Glutamatergic neuron (in vitro differentiated cells): ENCODE data around the gene PGLYRP4. TPM values are rescaled to one million over a fixed set of nuclear protein-coding genes. Genes with fewer than 3 reads are reported as not detected.

Source experiments
- DNase-seq: peaks from one replicate; pipeline ENCODE4 v3.0.0; 2022
- H3K27ac Mint-ChIP-seq: one replicate; pipeline ENCODE4 v1.8.0; 2020; ENCODE audit warnings: mild to moderate bottlenecking, mixed read lengths, inconsistent platforms; ENCODE audit not compliant: unreplicated experiment
- H3K27me3 Mint-ChIP-seq: one replicate; pipeline ENCODE4 v1.8.0; 2020; ENCODE audit warnings: mild to moderate bottlenecking, moderate library complexity, mixed read lengths, inconsistent platforms; ENCODE audit not compliant: unreplicated experiment
- H3K36me3 Mint-ChIP-seq: one replicate; pipeline ENCODE4 v1.8.0; 2020; ENCODE audit warnings: mild to moderate bottlenecking, mixed read lengths, inconsistent platforms; ENCODE audit not compliant: unreplicated experiment
- H3K4me1 Mint-ChIP-seq: one replicate; pipeline ENCODE4 v1.8.0; 2020; ENCODE audit warnings: mild to moderate bottlenecking, low read depth, mixed read lengths, inconsistent platforms; ENCODE audit not compliant: unreplicated experiment
- H3K4me3 Mint-ChIP-seq: one replicate; pipeline ENCODE4 v1.8.0; 2020; ENCODE audit warnings: mild to moderate bottlenecking, mixed read lengths, inconsistent platforms; ENCODE audit not compliant: unreplicated experiment
- H3K9me3 Mint-ChIP-seq: one replicate; pipeline ENCODE4 v1.8.0; 2020; ENCODE audit warnings: mild to moderate bottlenecking, moderate library complexity, mixed read lengths, inconsistent platforms; ENCODE audit not compliant: unreplicated experiment
- total RNA-seq: library from RNA; stranded (reverse); fragmentation: NEBNext Ultra II Directional; extraction: Animal tissue kit (Norgen Biotek cat#: 25700); gene quantifications from one replicate; pipeline ENCODE4 v1.2.1, GENCODE V29; 2021; ENCODE audit not compliant: unreplicated experiment
- TF ChIP-seq, protein P1 (sequence below): fragments of 200-600 bp; sonication (generic); IDR thresholded peaks from one replicate; pipeline ENCODE4 v1.5.0; 2021; ENCODE audit not compliant: partially characterized antibody, unreplicated experiment

Gene PGLYRP4
- total RNA-seq, 1 donor from 2014 or later = not detected

DNA sequence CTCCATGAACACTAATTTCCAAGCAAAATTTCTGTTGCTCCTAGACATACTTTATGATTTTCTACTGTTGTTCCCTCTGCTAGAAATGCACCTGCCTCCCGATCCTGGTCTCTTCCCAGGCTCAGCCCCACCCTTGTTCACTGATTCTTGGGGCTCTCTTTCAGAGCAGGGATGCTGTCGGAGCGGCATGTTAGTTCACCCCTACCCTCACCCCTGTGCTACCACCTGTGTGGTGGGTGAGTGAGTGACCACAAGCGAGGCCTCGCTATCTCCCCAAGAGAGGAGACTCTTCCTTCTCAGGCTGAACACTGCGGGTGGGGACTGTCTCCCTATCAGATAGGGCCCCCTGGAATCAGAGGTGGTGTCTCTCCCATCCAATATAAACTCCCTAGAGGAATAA is 47.1 kb upstream of the PGLYRP4 start:
- Mint-ChIP-seq H3K4me3 (no peak overlapping the region), H3K36me3 (no peaks in the 10 kb centered on the region), H3K4me1 (peaks cover 2% of the 10 kb centered on the region), H3K9me3 (no peaks in the 10 kb centered on the region), H3K27me3 (peaks cover 16% of the 10 kb centered on the region), H3K27ac (no peak overlapping the region)
- DNase-seq = no peak
- TF ChIP-seq, protein P1, sequence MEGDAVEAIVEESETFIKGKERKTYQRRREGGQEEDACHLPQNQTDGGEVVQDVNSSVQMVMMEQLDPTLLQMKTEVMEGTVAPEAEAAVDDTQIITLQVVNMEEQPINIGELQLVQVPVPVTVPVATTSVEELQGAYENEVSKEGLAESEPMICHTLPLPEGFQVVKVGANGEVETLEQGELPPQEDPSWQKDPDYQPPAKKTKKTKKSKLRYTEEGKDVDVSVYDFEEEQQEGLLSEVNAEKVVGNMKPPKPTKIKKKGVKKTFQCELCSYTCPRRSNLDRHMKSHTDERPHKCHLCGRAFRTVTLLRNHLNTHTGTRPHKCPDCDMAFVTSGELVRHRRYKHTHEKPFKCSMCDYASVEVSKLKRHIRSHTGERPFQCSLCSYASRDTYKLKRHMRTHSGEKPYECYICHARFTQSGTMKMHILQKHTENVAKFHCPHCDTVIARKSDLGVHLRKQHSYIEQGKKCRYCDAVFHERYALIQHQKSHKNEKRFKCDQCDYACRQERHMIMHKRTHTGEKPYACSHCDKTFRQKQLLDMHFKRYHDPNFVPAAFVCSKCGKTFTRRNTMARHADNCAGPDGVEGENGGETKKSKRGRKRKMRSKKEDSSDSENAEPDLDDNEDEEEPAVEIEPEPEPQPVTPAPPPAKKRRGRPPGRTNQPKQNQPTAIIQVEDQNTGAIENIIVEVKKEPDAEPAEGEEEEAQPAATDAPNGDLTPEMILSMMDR = no peak

DNA sequence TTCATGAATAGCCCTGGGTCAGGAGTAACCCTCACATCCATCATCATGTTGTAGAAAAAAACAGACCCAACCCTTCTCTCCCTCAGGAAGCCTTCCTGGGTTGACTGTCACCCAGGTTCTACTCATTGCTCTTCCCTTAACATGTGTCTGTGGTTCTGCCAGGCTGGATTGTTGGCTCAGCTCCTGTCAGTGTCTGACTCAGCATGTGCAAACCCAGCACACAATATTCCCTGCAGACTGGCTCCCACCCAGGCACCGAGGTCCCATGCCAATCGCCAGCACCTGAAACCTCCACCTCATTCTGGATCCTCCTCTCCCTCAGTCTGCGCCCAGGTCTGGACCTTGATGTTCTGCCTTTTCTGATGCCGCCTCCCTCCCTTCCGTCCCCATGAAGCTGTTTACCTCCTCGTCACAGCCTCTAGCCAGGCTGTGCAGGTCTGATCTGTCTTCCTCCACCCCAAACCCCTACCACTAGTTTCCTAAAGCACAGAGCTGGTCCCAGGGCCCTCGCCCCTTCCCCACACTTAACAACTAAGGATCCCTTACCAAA is 46.6 kb upstream of the PGLYRP4 start:
- DNase-seq = no peak
- H3K36me3 Mint-ChIP-seq = no peaks in the 10 kb centered on the region
- no peaks in the 10 kb centered on the region for H3K9me3 Mint-ChIP-seq
- TF ChIP-seq, protein P1 = no peak
- H3K4me1 Mint-ChIP-seq = peaks cover 2% of the 10 kb centered on the region
- H3K27ac Mint-ChIP-seq = no peak overlapping the region
- peaks cover 16% of the 10 kb centered on the region for H3K27me3 Mint-ChIP-seq
- H3K4me3 Mint-ChIP-seq = no peak overlapping the region

DNA sequence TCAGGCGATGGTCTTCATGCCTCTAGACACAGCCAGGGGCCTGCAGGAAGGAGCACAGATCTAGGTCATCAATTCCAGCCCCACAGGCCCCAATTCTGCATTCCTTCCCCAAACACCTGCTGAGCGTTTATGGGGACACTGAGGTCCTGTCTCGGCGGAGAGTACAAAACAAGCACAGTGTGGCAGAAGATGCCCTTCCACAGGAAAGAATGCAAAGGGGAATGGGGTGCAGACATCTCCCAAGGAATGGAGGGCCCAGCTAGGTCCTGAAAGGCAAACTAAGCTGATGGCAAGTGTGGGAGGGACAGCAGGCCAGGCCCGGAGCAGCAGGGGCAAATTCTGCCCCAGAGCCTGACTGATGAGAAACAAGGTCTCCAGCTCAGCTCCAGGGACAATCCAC is 45.8 kb upstream of the PGLYRP4 start:
- peaks cover 2% of the 10 kb centered on the region for H3K4me1 Mint-ChIP-seq
- TF ChIP-seq, protein P1 = no peak
- no peak for DNase-seq
- no peak overlapping the region for H3K4me3 Mint-ChIP-seq
- H3K27ac Mint-ChIP-seq = no peak overlapping the region
- no peaks in the 10 kb centered on the region for H3K9me3 Mint-ChIP-seq
- H3K36me3 Mint-ChIP-seq = no peaks in the 10 kb centered on the region
- H3K27me3 Mint-ChIP-seq = peaks cover 18% of the 10 kb centered on the region

DNA sequence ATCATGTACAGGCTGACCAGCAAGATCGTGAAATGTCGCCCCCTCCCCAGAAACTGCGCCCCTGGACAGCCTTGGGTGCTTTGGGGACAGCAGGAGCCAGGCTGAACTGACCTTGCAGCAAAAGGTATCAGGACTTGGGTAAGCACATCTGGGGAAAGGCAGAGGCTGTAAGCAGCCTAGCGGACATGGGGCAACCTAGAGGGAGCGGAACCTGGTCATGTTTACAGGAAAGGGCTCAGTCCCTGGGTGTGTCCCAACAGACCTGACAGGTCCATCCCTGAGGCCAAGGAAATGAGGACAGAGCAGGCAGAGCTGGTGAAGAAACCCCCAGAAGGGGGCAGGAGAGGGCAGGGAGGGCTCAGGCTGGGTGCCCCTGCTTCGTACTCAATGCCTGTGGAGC is 45.3 kb upstream of the PGLYRP4 start:
- Mint-ChIP-seq H3K4me3 (no peak overlapping the region), H3K4me1 (peaks cover 2% of the 10 kb centered on the region), H3K36me3 (no peaks in the 10 kb centered on the region), H3K9me3 (no peaks in the 10 kb centered on the region), H3K27me3 (peaks cover 18% of the 10 kb centered on the region), H3K27ac (no peak overlapping the region)
- no peak for DNase-seq
- TF ChIP-seq, protein P1 = no peak

DNA sequence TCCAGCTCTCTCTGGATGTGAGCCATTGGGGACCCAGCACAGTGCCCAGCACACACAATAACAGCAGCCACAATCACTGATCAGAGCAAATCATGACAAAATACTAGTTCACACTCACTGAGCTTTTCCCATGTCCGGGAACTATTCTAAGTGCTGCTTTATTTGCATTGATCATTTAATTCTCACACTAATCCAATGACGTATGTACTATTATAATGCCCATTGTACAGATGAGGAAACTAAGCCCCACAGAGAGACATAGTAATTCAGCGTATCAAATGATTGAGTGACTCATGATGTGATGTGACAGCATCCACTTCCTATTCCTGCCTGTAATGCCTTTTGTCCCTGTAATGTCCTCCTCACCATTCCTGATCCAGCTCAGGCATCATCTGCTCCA is 44.2 kb upstream of the PGLYRP4 start:
- H3K4me1 Mint-ChIP-seq = peaks cover 2% of the 10 kb centered on the region
- no peaks in the 10 kb centered on the region for H3K9me3 Mint-ChIP-seq
- H3K27ac Mint-ChIP-seq = no peak overlapping the region
- no peak for DNase-seq
- TF ChIP-seq, protein P1 = no peak
- peaks cover 17% of the 10 kb centered on the region for H3K27me3 Mint-ChIP-seq
- H3K4me3 Mint-ChIP-seq = no peak overlapping the region
- H3K36me3 Mint-ChIP-seq = no peaks in the 10 kb centered on the region
